Neural crest cell (in vitro differentiated cells): ENCODE measurements around the gene DDR1. TPM values are rescaled to one million over a fixed set of nuclear protein-coding genes. Genes with fewer than 3 reads are reported as not detected.
A peak's percentile ranks its signal among the peaks of the same experiment; 100 is the strongest.

ENCODE experiments used
- DNase-seq: peaks from one replicate; pipeline ENCODE4 v3.0.0; 2021; ENCODE audit warnings: low read depth, mixed read lengths, low spot score
- H3K27ac Mint-ChIP-seq: one replicate; pipeline ENCODE4 v1.8.0; 2021; ENCODE audit warnings: mild to moderate bottlenecking, mixed read lengths; ENCODE audit not compliant: unreplicated experiment
- H3K27me3 Mint-ChIP-seq: 2 replicates; pipeline ENCODE4 v1.8.0; 2021; ENCODE audit warnings: low read depth, mild to moderate bottlenecking, mixed read lengths
- H3K36me3 Mint-ChIP-seq: 2 replicates; pipeline ENCODE4 v1.8.0; 2021; ENCODE audit warnings: low read depth, mild to moderate bottlenecking, mixed read lengths
- H3K4me1 Mint-ChIP-seq: 2 replicates; pipeline ENCODE4 v1.8.0; 2021; ENCODE audit warnings: mixed read lengths
- H3K4me3 Mint-ChIP-seq: one replicate; pipeline ENCODE4 v1.8.0; 2021; ENCODE audit warnings: mild to moderate bottlenecking, mixed read lengths
- H3K9me3 Mint-ChIP-seq: 2 replicates; pipeline ENCODE4 v1.8.0; 2021; ENCODE audit warnings: mixed read lengths
- CTCF ChIP-seq: fragments of 200-600 bp; sonication (generic); conservative IDR thresholded peaks from 2 replicates; pipeline ENCODE4 v1.5.0; 2021; ENCODE audit warnings: antibody characterized with exemption, mild to moderate bottlenecking
- total RNA-seq: library from RNA; stranded (reverse); gene quantifications from 2 replicates; pipeline ENCODE4 v1.2.1, GENCODE V29; 2021

DDR1 gene
- total RNA-seq, 1 donor from 2014 or later = 178 TPM

GRCh38 chr6:30937265-30937664, 52.9 kb downstream of the DDR1 start:
- no peak for TF ChIP-seq CTCF
- no peak overlapping the region for H3K4me3 Mint-ChIP-seq
- H3K27ac Mint-ChIP-seq = no peak overlapping the region
- H3K4me1 Mint-ChIP-seq = peaks cover 6% of the 10 kb centered on the region
- H3K27me3 Mint-ChIP-seq = no peaks in the 10 kb centered on the region
- H3K36me3 Mint-ChIP-seq = no peaks in the 10 kb centered on the region
- DNase-seq = no peak
- no peaks in the 10 kb centered on the region for H3K9me3 Mint-ChIP-seq

- Mint-ChIP-seq H3K27ac (no peak overlapping the region), H3K27me3 (no peaks in the 10 kb centered on the region), H3K9me3 (no peaks in the 10 kb centered on the region), H3K36me3 (no peaks in the 10 kb centered on the region), H3K4me3 (no peak overlapping the region), H3K4me1 (peaks cover 13% of the 10 kb centered on the region)
- DNase-seq = no peak
- no peak for TF ChIP-seq CTCF
These were observed 54.4 kb downstream of the DDR1 start for GRCh38 chr6:30938730-30939129.

- no peak overlapping the region for H3K27ac Mint-ChIP-seq
- no peaks in the 10 kb centered on the region for H3K27me3 Mint-ChIP-seq
- H3K36me3 Mint-ChIP-seq = no peaks in the 10 kb centered on the region
- peaks cover 13% of the 10 kb centered on the region for H3K4me1 Mint-ChIP-seq
- no peak for TF ChIP-seq CTCF
- H3K4me3 Mint-ChIP-seq = no peak overlapping the region
- no peaks in the 10 kb centered on the region for H3K9me3 Mint-ChIP-seq
- no peak for DNase-seq
These were observed 55.2 kb downstream of the DDR1 start for GRCh38 chr6:30939473-30939872.

- H3K4me3 Mint-ChIP-seq = no peak within 1 kb of the TSS
- H3K27me3 Mint-ChIP-seq = no peaks in the 10 kb centered on the region
- H3K4me1 Mint-ChIP-seq = peaks cover 13% of the 10 kb centered on the region
- TF ChIP-seq CTCF = no peak
- DNase-seq = no peak
- H3K9me3 Mint-ChIP-seq = no peaks in the 10 kb centered on the region
- no peaks in the 10 kb centered on the region for H3K36me3 Mint-ChIP-seq
- H3K27ac Mint-ChIP-seq = no peak within 1 kb of the TSS
These were observed 56.2 kb downstream of the DDR1 start, which contains the start of gene MUCL3 for GRCh38 chr6:30940361-30940986. Gene MUCL3 (plus strand): TSS chr6:30940973. CDS start chr6:30941000, 27 bp downstream.

GRCh38 chr6:30942338-30943060, 58.2 kb downstream of the DDR1 start:
- H3K9me3 Mint-ChIP-seq = no peaks in the 10 kb centered on the region
- H3K4me1 Mint-ChIP-seq = peaks cover 13% of the 10 kb centered on the region
- no peak overlapping the region for H3K27ac Mint-ChIP-seq
- no peak overlapping the region for H3K4me3 Mint-ChIP-seq
- TF ChIP-seq CTCF = peak; percentile 67
- no peaks in the 10 kb centered on the region for H3K36me3 Mint-ChIP-seq
- H3K27me3 Mint-ChIP-seq = peaks cover 4% of the 10 kb centered on the region
- DNase-seq = peak; percentile 70
